Stimulated activated naive CD4-positive, alpha-beta T cell treated with Interleukin-2 at 50 U/mL for 16 hours (primary cell): Measurements from ENCODE around the gene ACADM.
"Not testable (repeated sequence)": the region's sequence is repeated elsewhere in the genome, so short reads cannot be mapped to it uniquely, and the experiment has no call there.

Source experiments
- DNase-seq: peaks from one replicate; lab custom pipeline; 2025; lab: John Stamatoyannopoulos, UW

ACADM gene

GRCh38 chr1:75724472-75725022 lies at the start of gene ACADM:
Gene ACADM (plus strand): TSS chr1:75724709. CDS start chr1:75724788, 79 bp downstream.
- DNase-seq, result peak; percentile 77

GRCh38 chr1:75677443-75677842 lies 47.1 kb upstream of the ACADM start:
- DNase-seq, result no peak

- DNase-seq, result not testable (repeated sequence)
Observed at GRCh38 chr1:75677964-75678363, 46.5 kb upstream of the ACADM start.

- DNase-seq, result no peak
Observed at GRCh38 chr1:75690547-75690946, 34.0 kb upstream of the ACADM start.

- DNase-seq, result no peak
Observed at GRCh38 chr1:75693551-75693950, 31.0 kb upstream of the ACADM start.

- DNase-seq, result no peak
Observed at GRCh38 chr1:75696000-75696399, 28.5 kb upstream of the ACADM start.

- DNase-seq, result no peak
Observed at GRCh38 chr1:75707191-75707590, 17.3 kb upstream of the ACADM start.

GRCh38 chr1:75708910-75709309 lies 15.6 kb upstream of the ACADM start:
- DNase-seq, result no peak

- DNase-seq, result no peak
Observed at GRCh38 chr1:75710832-75711231, 13.7 kb upstream of the ACADM start.

- DNase-seq, result no peak
Observed at GRCh38 chr1:75711846-75712245, 12.7 kb upstream of the ACADM start.

- DNase-seq, result no peak
Observed at GRCh38 chr1:75712306-75712705, 12.2 kb upstream of the ACADM start.

- no peak for DNase-seq
Observed at GRCh38 chr1:75719810-75720209, 4.7 kb upstream of the ACADM start.

- no peak for DNase-seq
Observed at GRCh38 chr1:75720325-75720724, 4.2 kb upstream of the ACADM start.

GRCh38 chr1:75720820-75721219 lies 3.7 kb upstream of the ACADM start:
- DNase-seq, result no peak

GRCh38 chr1:75722246-75722645 lies 2.3 kb upstream of the ACADM start:
- not testable (repeated sequence) for DNase-seq

- DNase-seq, result no peak
Observed at GRCh38 chr1:75722966-75723365, 1.5 kb upstream of the ACADM start.

- peak; percentile 73 for DNase-seq
Observed at GRCh38 chr1:75723989-75724471, 479 bp upstream of the ACADM start.

GRCh38 chr1:75725266-75725665 lies 757 bp downstream of the ACADM start:
- no peak for DNase-seq

- DNase-seq, result no peak
Observed at GRCh38 chr1:75725861-75726361, 1.4 kb downstream of the ACADM start.

- DNase-seq, result no peak
Observed at GRCh38 chr1:75727571-75727970, 3.1 kb downstream of the ACADM start.

GRCh38 chr1:75730432-75730831 lies 5.9 kb downstream of the ACADM start:
- no peak for DNase-seq

- DNase-seq, result no peak
Observed at GRCh38 chr1:75731881-75732280, 7.4 kb downstream of the ACADM start.

GRCh38 chr1:75732703-75733102 lies 8.2 kb downstream of the ACADM start:
- DNase-seq, result no peak

- no peak for DNase-seq
Observed at GRCh38 chr1:75733661-75734060, 9.2 kb downstream of the ACADM start.
